K562 (cell line): ENCODE measurements around the gene COX6A2. TPM values are rescaled to one million over a fixed set of nuclear protein-coding genes. Genes with fewer than 3 reads are reported as not detected.

ENCODE experiments used
- ARHGAP35 ChIP-seq: fragments of 450-650 bp; IDR thresholded peaks from 2 replicates; pipeline ENCODE4 v1.6.1; 2018; ENCODE audit not compliant: partially characterized antibody
- ATF7 ChIP-seq: fragments of 450-650 bp; IDR thresholded peaks from 2 replicates; pipeline ENCODE4 v1.7.1; 2014; ENCODE audit warnings: mild to moderate bottlenecking, moderate library complexity
- DNMT1 ChIP-seq: fragments of 450-650 bp; IDR thresholded peaks from 2 replicates; pipeline ENCODE4 v1.6.1; 2016; ENCODE audit warnings: antibody characterized with exemption, mild to moderate bottlenecking
- DPF2 ChIP-seq: fragments of 450-650 bp; IDR thresholded peaks from 2 replicates; pipeline ENCODE4 v1.6.1; 2016
- E2F1 ChIP-seq: sonication (generic); formaldehyde crosslinking; IDR thresholded peaks from 2 replicates; pipeline ENCODE4 v1.8.1; 2023; ENCODE audit warnings: mild to moderate bottlenecking, missing genetic modification reagents, moderate library complexity
- JUNB ChIP-seq: fragments of 450-650 bp; formaldehyde crosslinking; conservative IDR thresholded peaks from 2 replicates; pipeline ENCODE4 v1.4.0; 2020; ENCODE audit warnings: mild to moderate bottlenecking
- KLF16 ChIP-seq: IDR thresholded peaks from 2 replicates; pipeline ENCODE4 v1.6.1; 2016; ENCODE audit warnings: antibody characterized with exemption
- MBD2 ChIP-seq: sonication (generic); IDR thresholded peaks from 2 replicates; pipeline ENCODE4 v1.6.1; 2016; ENCODE audit warnings: low read depth, borderline replicate concordance
- NRF1 ChIP-seq, 2 experiments: fragments of 450-650 bp; IDR thresholded peaks in 1 of 2; conservative IDR thresholded peaks in 1 of 2; 2 replicates each; pipeline ENCODE4 v1.6.1; 2014; ENCODE audit warnings: mild to moderate bottlenecking in 2 of 2
- PHB2 ChIP-seq: fragments of 450-650 bp; IDR thresholded peaks from 2 replicates; pipeline ENCODE4 v1.6.1; 2017; ENCODE audit warnings: low read depth
- PML ChIP-seq: IDR thresholded peaks from 2 replicates; pipeline ENCODE4 v1.6.1; 2012; ENCODE audit warnings: low read length, inconsistent platforms
- SMARCB1 ChIP-seq: IDR thresholded peaks from 2 replicates; pipeline ENCODE4 v1.6.1; 2011; ENCODE audit warnings: improper control_type of control experiment, low read depth; ENCODE audit not compliant: insufficient read length
- STAT5A ChIP-seq: IDR thresholded peaks from 2 replicates; pipeline ENCODE4 v1.6.1; 2012; ENCODE audit warnings: low read length, inconsistent platforms, borderline replicate concordance
- THRAP3 ChIP-seq: fragments of 450-650 bp; IDR thresholded peaks from 2 replicates; pipeline ENCODE4 v1.6.1; 2016; ENCODE audit warnings: mild to moderate bottlenecking, inconsistent platforms, borderline replicate concordance
- UBTF ChIP-seq, 2 experiments: IDR thresholded peaks; 2 replicates each; pipeline ENCODE4 v1.6.1; 2012; ENCODE audit warnings: improper control_type of control experiment in 2 of 2, low read depth in 2 of 2, low read length in 2 of 2, borderline replicate concordance in 1 of 2
- VEZF1 ChIP-seq: fragments of 200-800 bp; sonication (Bioruptor generic); IDR thresholded peaks from 2 replicates; pipeline ENCODE4 v1.6.1; 2017; ENCODE audit warnings: missing genetic modification characterization, missing compliant biosample characterization
- ZBTB49 ChIP-seq: sonication (generic); formaldehyde crosslinking; IDR thresholded peaks from 2 replicates; pipeline ENCODE4 v1.8.0; 2022; ENCODE audit warnings: missing genetic modification reagents, mild to moderate bottlenecking, borderline replicate concordance
- ZNF197 ChIP-seq: fragments of 200-800 bp; sonication (Bioruptor generic); IDR thresholded peaks from 2 replicates; pipeline ENCODE4 v1.6.1; 2016; ENCODE audit warnings: low read depth, missing genetic modification characterization, missing compliant biosample characterization
- ZNF316 ChIP-seq: fragments of 450-650 bp; IDR thresholded peaks from 2 replicates; pipeline ENCODE4 v1.6.1; 2016
- ZNF785 ChIP-seq: fragments of 250-450 bp; sonication (Bioruptor Pico); IDR thresholded peaks from 2 replicates; pipeline ENCODE4 v1.4.0; 2020; ENCODE audit warnings: mild to moderate bottlenecking
- polyA plus RNA-seq, 8 experiments: library from polyadenylated mRNA; depleted of rRNA in 4 of 8; stranded (reverse) in 5 of 8; unstranded in 3 of 8; fragments of >200 nt; fragmentation: Nextera tagmentation in 2 of 8; fragmentation: Illumina TruSeq in 1 of 8; extraction: Ambion mirVana in 2 of 8; extraction: Trizol in 1 of 8; gene quantifications; 2 replicates each; pipeline versions ENCODE4 v1.2.1 to v1.2.3, GENCODE V29; 2011 to 2014; ENCODE audit warnings: inconsistent platforms in 1 of 8, missing spikeins in 1 of 8
- total RNA-seq, 7 experiments: library from RNA; depleted of rRNA in 6 of 7; stranded (reverse); fragments of >200 nt in 6 of 7; fragmentation: Illumina TruSeq in 2 of 7; extraction: Trizol in 2 of 7; gene quantifications; 2 replicates each; pipeline versions ENCODE4 v1.2.1 to v1.2.3, GENCODE V29; 2011 to 2021; ENCODE audit warnings: low replicate concordance in 1 of 7
- TF ChIP-seq, protein P1 (sequence below): sonication (generic); IDR thresholded peaks from 2 replicates; pipeline ENCODE4 v1.6.1; 2016

COX6A2 gene
- total and polyA plus RNA-seq, 9 of the 15 experiments (the other 6 are each of a cell fraction or from before 2014, with no cell fraction given) = not detected

DNA sequence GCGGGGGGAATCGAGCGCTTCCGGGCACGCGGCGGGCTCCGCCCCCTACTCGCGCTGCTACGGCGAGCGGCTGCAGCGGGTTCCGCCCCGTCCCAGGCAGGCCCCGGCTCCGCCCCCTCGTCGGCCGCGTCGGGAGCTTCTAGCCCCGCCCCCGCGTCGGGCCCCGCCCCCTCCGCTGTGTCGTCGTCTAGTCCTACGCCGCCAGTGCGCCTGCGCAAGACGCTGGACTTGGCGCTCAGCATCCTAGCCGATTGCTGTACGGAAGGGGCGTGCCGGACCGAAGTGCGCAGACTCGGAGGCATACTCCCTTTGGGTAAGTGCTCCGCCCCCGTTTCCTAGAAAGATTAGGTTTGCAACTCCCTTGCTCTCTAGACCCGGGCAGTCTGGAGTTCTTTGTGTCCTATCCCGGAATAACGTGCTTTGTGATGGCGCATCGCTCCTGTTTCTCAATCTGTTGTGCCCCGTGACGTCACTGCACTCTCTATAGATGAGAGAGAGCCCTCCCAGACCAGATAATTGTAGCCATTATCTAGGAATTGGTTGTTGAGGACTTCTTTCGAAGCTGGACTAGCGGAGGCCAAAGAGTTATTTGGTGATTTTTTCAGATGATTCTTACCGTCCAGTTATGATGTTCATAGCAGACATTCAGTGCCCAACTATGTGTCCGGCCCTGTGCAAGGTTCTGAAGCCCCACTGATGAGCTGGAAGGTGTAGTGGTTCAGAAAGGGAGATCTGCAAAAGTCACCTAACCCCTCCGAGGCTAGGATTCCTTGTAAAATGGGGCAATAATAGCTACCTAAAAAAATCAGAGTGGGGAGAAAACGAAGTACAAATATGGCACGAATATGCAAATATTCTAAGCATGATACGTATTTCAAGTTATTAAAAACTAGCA, 31.8 kb upstream of the COX6A2 start (continued):
- TF ChIP-seq E2F1 (CRISPR knock-in tag) = 0 out of 2 replicates have a peak, but pooled peaks have one; percentile 7
- peak; percentile 62; the same call in 1 of the 2 replicates for TF ChIP-seq STAT5A
- no peak for TF ChIP-seq ZBTB49 (CRISPR knock-in tag)
- no peak for TF ChIP-seq JUNB (CRISPR knock-in tag)
- TF ChIP-seq KLF16 = no peak
- no peak for TF ChIP-seq ZNF785 (CRISPR knock-in tag)
- no peak for TF ChIP-seq SMARCB1
- peak; percentile 10 for TF ChIP-seq VEZF1 (CRISPR knock-in tag)
- TF ChIP-seq UBTF (IDR thresholded peaks at IDR 0.05; ENCODE audit: borderline replicate concordance in 1 of 2, low read depth in 2 of 2, low read length in 2 of 2) = no peak
- no peak for TF ChIP-seq DNMT1
- no peak for TF ChIP-seq ZNF316
- peak; percentile 98 for TF ChIP-seq NRF1 (conservative IDR thresholded peaks at IDR 0.05 in 1 of 2, IDR thresholded peaks at IDR 0.05 in 1 of 2)
- 0 out of 2 replicates have a peak, but pooled peaks have one; percentile 30 for TF ChIP-seq DPF2
- no peak for TF ChIP-seq MBD2
- TF ChIP-seq, protein P1, sequence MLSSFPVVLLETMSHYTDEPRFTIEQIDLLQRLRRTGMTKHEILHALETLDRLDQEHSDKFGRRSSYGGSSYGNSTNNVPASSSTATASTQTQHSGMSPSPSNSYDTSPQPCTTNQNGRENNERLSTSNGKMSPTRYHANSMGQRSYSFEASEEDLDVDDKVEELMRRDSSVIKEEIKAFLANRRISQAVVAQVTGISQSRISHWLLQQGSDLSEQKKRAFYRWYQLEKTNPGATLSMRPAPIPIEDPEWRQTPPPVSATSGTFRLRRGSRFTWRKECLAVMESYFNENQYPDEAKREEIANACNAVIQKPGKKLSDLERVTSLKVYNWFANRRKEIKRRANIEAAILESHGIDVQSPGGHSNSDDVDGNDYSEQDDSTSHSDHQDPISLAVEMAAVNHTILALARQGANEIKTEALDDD = no peak
- no peak for TF ChIP-seq ARHGAP35
- no peak for TF ChIP-seq THRAP3
- TF ChIP-seq ATF7 = peak; percentile 72
- no peak for TF ChIP-seq PHB2
- TF ChIP-seq ZNF197 = no peak
- TF ChIP-seq PML = 0 out of 2 replicates have a peak, but pooled peaks have one; percentile 4
